GM21717 (cell line): ENCODE results near the gene RDH11.
"Not testable (repeated sequence)": the region's sequence is repeated elsewhere in the genome, so short reads cannot be mapped to it uniquely, and the experiment has no call there.

Experiments
- ATAC-seq: cut with Tn5 transposase; IDR thresholded peaks from one replicate; pipeline ENCODE4 v1.9.1; 2021; ENCODE audit warnings: mild to moderate bottlenecking, moderate library complexity; ENCODE audit not compliant: unreplicated experiment

RDH11 gene

GRCh38 chr14:67695394-67695949 is at the start of gene RDH11:
RDH11 (minus strand) TSS chr14:67695764; CDS start chr14:67695703, 61 bp downstream.
- peak; percentile 71 for ATAC-seq

- no peak for ATAC-seq
Observed at GRCh38 chr14:67744046-67744445, 48.5 kb upstream of the RDH11 start.

- no peak for ATAC-seq
Observed at GRCh38 chr14:67738740-67739504, 43.4 kb upstream of the RDH11 start.

DNA sequence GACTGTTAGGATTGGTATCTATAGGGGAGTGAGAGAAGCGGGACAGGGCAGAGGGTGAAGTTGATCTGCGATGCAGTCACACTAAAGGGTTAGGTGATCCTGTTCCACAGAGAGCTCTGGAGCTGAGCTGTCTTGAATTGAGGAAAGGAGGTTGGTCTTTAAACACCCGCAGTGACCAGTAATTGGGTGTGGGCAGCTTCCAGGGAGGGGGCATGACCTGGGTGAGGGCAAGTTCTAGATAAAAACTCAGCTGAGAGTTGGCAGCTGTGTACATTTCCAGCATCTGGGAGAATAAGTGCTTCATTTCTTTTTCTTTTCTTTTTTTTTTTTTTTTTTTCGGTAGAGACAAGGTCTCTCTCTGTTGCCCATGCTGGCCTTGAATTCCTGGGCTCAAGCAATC is 41.2 kb upstream of the RDH11 start:
- no peak for ATAC-seq

GRCh38 chr14:67735336-67736147 is 40.0 kb upstream of the RDH11 start:
- no peak for ATAC-seq

DNA sequence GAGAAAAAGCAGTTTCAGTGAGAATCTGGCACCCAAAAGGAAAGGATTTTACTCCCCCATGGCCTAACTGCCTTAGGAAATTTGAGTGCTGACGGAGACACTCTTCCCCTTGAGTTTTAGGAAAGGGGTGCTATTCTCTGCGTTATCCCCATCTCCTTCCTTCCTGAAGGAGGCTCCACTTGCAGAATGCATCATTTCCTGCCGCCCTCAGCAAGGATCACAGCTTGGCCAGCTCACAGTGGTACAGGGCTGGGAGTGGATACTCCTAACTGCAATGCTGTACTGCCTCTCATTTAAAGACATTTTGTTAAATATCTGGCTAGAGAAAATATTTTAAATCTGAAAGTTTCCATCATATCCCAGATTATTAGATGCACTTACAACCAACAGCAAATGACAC is 39.1 kb upstream of the RDH11 start:
- no peak for ATAC-seq

DNA sequence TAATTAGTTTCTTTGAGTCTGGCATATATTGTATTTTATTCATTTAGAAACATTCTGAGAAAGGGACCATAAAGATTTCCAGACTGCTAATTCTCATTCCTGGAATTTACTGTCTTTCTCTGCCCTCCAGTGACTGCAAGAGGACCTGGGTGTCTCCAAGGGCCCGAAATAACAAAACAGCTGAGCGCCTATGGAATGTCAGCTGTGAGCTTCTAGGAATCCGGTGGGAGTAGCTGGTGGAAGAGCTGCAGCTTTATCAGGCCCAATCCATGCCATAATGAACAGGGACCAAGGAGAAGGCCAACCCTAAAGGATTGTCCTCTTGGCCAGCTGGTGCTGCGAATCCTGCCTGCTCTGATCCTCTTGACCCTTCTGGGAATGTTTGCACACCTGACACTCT is 38.1 kb upstream of the RDH11 start:
- no peak for ATAC-seq

DNA sequence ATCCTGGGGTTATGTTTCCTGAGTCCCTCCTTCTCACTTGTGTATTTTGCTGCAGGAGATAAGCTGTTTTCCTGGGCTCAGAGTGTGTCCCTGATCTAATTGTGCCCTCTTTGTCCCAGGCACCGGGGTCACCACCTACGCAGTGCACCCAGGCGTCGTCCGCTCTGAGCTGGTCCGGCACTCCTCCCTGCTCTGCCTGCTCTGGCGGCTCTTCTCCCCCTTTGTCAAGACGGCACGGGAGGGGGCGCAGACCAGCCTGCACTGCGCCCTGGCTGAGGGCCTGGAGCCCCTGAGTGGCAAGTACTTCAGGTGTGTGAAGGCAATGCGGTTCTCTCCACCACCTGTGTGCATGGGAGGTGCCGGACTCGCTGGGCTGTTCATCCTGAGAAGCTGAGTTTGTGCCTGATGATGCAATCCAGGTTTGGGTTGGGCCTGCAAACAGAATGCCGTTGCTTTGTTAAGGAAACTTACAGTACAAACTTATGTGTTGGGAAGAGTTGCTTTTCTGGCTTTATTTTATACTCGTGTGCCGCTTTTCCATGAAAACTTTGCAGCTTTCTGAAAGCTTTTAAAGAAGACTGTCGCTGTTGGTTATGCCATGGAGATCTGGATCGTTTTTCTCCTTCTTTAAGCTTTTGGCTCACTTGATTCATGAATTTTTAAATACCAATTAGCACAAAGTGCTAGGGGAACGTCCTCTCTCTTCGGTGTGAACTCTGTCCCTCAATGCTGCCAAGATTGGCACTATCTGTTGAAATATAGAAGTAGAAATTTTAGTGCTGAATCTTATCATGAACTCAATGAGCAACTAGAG is 33.7 kb upstream of the RDH11 start:
- no peak for ATAC-seq

GRCh38 chr14:67728258-67728657 is 32.7 kb upstream of the RDH11 start:
- no peak for ATAC-seq

- ATAC-seq: no peak
Observed at GRCh38 chr14:67727361-67727760, 31.8 kb upstream of the RDH11 start.

DNA sequence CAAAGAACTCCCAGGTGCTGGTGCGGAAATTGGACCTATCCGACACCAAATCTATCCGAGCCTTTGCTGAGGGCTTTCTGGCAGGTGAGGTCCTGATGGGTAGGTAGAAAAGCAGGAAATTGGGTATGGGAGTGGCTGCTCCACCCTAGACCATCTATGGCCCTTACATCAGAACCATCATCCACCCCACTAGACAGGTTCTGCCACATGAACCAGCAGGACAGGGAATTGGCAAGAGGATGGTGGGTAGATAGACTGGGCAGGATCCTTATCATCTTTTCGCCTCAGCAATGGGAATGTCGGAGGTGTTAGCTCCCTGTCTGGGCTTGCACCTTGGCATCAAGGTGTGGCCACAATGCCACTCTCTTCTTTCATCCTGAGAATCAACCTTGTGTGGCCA is 29.6 kb upstream of the RDH11 start:
- ATAC-seq: no peak

- ATAC-seq: no peak
Observed at GRCh38 chr14:67722293-67722692, 26.7 kb upstream of the RDH11 start.

DNA sequence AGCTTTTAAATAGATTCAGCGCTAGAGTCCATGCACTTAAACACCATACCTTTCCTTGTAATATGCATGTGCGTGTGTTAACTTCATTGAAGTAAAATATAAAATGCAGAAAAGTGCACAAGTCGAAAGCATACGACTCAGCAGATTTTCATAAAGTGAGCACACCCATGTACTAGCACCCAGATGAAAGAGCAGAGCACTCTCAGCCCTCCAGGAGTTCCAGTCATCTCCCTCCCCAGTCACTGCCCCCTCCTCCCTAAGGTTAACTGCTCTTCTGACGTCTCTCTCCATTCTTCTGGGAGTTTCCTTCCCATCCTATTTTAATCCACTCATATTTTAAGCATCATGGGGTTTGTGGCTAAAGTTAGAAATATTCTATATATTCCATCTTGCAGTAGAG is 26.3 kb upstream of the RDH11 start:
- no peak for ATAC-seq

DNA sequence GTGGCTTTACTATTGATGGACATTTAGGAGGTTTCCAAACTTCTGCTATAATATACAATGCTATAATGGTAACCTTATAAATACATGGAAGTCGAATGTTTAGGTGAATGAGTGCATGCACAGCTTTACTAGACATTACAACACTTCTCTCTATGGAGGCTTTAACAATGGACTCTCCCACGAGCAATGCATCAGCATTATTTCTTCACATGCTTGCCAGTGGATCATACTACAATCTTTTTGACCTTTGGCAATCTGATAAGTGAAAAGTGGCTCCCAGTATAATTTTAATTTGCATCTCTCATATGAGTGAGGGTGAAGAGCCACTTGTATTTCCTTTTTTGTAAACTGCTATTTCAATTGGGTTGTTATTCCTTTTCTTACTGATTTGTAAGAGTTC is 24.3 kb upstream of the RDH11 start:
- no peak for ATAC-seq

- not testable (repeated sequence) for ATAC-seq
Observed at GRCh38 chr14:67719385-67719784, 23.8 kb upstream of the RDH11 start.

GRCh38 chr14:67718265-67718664 is 22.7 kb upstream of the RDH11 start:
- ATAC-seq: no peak

- ATAC-seq: no peak
Observed at GRCh38 chr14:67717048-67717447, 21.5 kb upstream of the RDH11 start.

DNA sequence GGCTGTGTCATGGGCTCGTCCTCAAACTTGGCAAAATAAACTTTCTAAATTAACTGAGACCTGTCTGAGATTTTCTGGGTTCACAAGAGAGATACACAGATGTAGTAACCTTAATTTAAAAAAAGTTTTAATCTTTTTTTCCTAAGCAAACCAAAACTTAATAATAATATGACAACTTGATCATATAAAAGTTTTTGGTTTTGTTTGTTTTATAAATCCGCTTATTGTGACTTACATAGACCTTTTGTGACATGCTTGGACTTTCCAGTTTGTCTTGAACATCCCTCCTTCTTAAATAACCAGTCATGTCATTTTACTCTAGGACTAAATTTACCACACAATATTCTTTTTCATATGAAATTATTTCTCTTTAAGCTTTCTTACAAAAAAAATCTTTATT is 14.6 kb upstream of the RDH11 start:
- ATAC-seq: no peak

GRCh38 chr14:67709796-67710195 is 14.2 kb upstream of the RDH11 start:
- ATAC-seq: not testable (repeated sequence)

- not testable (repeated sequence) for ATAC-seq
Observed at GRCh38 chr14:67709346-67709745, 13.8 kb upstream of the RDH11 start.

DNA sequence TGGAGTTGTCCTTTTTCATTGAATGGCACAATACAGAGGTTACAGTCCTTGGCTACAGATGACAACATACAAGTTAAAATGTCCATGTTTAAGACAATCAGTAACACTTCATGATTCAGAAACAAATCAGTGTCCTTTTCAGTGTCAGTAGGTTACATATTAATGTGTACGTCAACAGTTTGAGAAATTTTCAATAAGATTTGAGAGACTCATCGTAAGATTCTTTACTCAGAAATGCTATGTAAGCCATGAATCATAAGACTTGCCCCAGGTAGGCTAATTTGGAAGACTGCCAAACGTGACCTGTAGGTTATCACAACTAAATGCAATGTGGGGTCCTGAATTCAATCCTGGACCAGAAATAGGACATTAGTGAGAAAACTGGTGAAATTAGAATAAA is 9.6 kb upstream of the RDH11 start:
- ATAC-seq: no peak
